H1 (cell line): ENCODE data around the gene TCERG1L. TPM values are rescaled to one million over a fixed set of nuclear protein-coding genes. Genes with fewer than 3 reads are reported as not detected.

Experiments used
- CTCF ChIA-PET: fragments of 300-600 bp; sonication (Branson Sonifier 250); formaldehyde crosslinking; loops from one replicate; lab custom pipeline; 2021; ENCODE audit not compliant: partially characterized antibody; lab: Charles Lee
- POLR2A ChIA-PET: fragments of 300-600 bp; sonication (Branson Sonifier 250); formaldehyde crosslinking; loops from one replicate; lab custom pipeline; 2021; ENCODE audit warnings: inconsistent platforms; ENCODE audit not compliant: partially characterized antibody; lab: Charles Lee
- DNase-seq, 2 experiments: peaks; one replicate each; pipeline versions ENCODE4 v3.0.0 to v3.0.0-alpha.2; 2010 to 2022; ENCODE audit warnings: low spot score in 2 of 2, low read depth in 1 of 2, mixed read lengths in 1 of 2
- FAIRE-seq: peaks from 2 replicates; lab custom pipeline; 2011; peaks lifted over from hg19 to GRCh38; lab: Jason Lieb, UNC
- H2AFZ ChIP-seq: 2 replicates; pipeline ENCODE4 v1.8.1; 2012; ENCODE audit warnings: low read length, inconsistent platforms
- H2AK5ac ChIP-seq: 2 replicates; pipeline ENCODE4 v1.6.1; 2013; ENCODE audit warnings: low read depth, low read length
- H2BK120ac ChIP-seq: replicated peaks from 2 replicates; pipeline ENCODE3; 2013; ENCODE audit warnings: low read depth, low read length, inconsistent platforms
- H2BK12ac ChIP-seq: 2 replicates; pipeline ENCODE4 v1.6.1; 2013; ENCODE audit warnings: low read depth, low read length
- H2BK15ac ChIP-seq: 2 replicates; pipeline ENCODE4 v1.6.1; 2013; ENCODE audit warnings: low read length
- H2BK20ac ChIP-seq: 2 replicates; pipeline ENCODE4 v1.6.1; 2013; ENCODE audit warnings: low read length
- H2BK5ac ChIP-seq: 2 replicates; pipeline ENCODE4 v1.6.1; 2013; ENCODE audit warnings: low read depth, low read length
- H3K14ac ChIP-seq: 2 replicates; pipeline ENCODE4 v1.6.1; 2013; ENCODE audit warnings: inconsistent platforms; ENCODE audit not compliant: insufficient read length
- H3K18ac ChIP-seq: 2 replicates; pipeline ENCODE4 v1.6.1; 2013; ENCODE audit warnings: low read length; ENCODE audit errors: extremely low read depth
- H3K23ac ChIP-seq: 2 replicates; pipeline ENCODE4 v1.6.1; 2013; ENCODE audit warnings: inconsistent platforms; ENCODE audit not compliant: insufficient read length
- H3K23me2 ChIP-seq: 2 replicates; pipeline ENCODE4 v1.6.1; 2013; ENCODE audit warnings: low read depth, low read length
- H3K27ac ChIP-seq: 2 replicates; pipeline ENCODE4 v1.6.1; 2011; ENCODE audit warnings: low read depth, low read length, inconsistent platforms
- H3K27me3 ChIP-seq, 4 experiments: replicated peaks in 1 of 4; 1 replicate in 1 of 4; 2 replicates in 3 of 4; pipeline versions ENCODE4 v1.6.1 to v1.8.1; 2011 to 2013; ENCODE audit warnings: low read length in 3 of 4, mild to moderate bottlenecking in 3 of 4, inconsistent platforms in 2 of 4, mixed read lengths in 2 of 4, moderate library complexity in 1 of 4; ENCODE audit not compliant: control insufficient read depth in 3 of 4, insufficient read depth in 3 of 4; ENCODE audit errors: extremely low read depth in 1 of 4
- H3K36me3 ChIP-seq, 4 experiments: 2 replicates each; pipeline versions ENCODE4 v1.6.1 to v1.8.1; 2011 to 2013; ENCODE audit warnings: mild to moderate bottlenecking in 4 of 4, low read length in 3 of 4, moderate library complexity in 2 of 4, control low read depth in 1 of 4, inconsistent platforms in 1 of 4; ENCODE audit not compliant: insufficient read depth in 4 of 4, control insufficient read depth in 2 of 4
- H3K4ac ChIP-seq: replicated peaks from 2 replicates; pipeline ENCODE3; 2013; ENCODE audit warnings: low read length, low read depth, mixed read lengths, inconsistent platforms; ENCODE audit not compliant: insufficient read length
- H3K4me1 ChIP-seq, 4 experiments: replicated peaks in 1 of 4; 1 replicate in 1 of 4; 2 replicates in 3 of 4; pipeline versions ENCODE4 v1.6.1 to v1.8.1; 2011 to 2013; ENCODE audit warnings: low read length in 3 of 4, inconsistent platforms in 2 of 4, mixed read lengths in 1 of 4; ENCODE audit not compliant: insufficient read depth in 4 of 4, control insufficient read depth in 3 of 4
- H3K4me2 ChIP-seq, 2 experiments: 2 replicates each; pipeline versions ENCODE4 v1.6.1 to v1.8.1; 2011 to 2013; ENCODE audit warnings: low read depth in 2 of 2, low read length in 2 of 2, control low read depth in 1 of 2, inconsistent platforms in 1 of 2, mild to moderate bottlenecking in 1 of 2; ENCODE audit not compliant: insufficient read depth in 1 of 2
- H3K4me3 ChIP-seq, 4 experiments: fragments of 200-600, 300-600 bp in 1 of 4; sonication (generic), shearing (Covaris generic), sonication (Bioruptor Twin) in 1 of 4; 2 replicates each; pipeline versions ENCODE4 v1.5.1 to v1.8.1; 2011 to 2016; ENCODE audit warnings: low read length in 4 of 4, low read depth in 3 of 4, control low read depth in 2 of 4, inconsistent platforms in 2 of 4, mild to moderate bottlenecking in 2 of 4, mixed read lengths in 1 of 4, moderate library complexity in 1 of 4; ENCODE audit not compliant: insufficient read depth in 2 of 4; ENCODE audit errors: extremely low read depth in 1 of 4
- H3K56ac ChIP-seq: replicated peaks from 2 replicates; pipeline ENCODE3; 2013; ENCODE audit warnings: low read depth, mild to moderate bottlenecking, mixed read lengths, low read length, inconsistent platforms; ENCODE audit not compliant: insufficient read length
- H3K79me1 ChIP-seq: 2 replicates; pipeline ENCODE4 v1.6.1; 2013; ENCODE audit warnings: low read depth, low read length, control low read depth
- H3K79me2 ChIP-seq, 2 experiments: 2 replicates each; pipeline versions ENCODE4 v1.6.1 to v1.8.1; 2012 to 2013; ENCODE audit warnings: low read length in 2 of 2, mild to moderate bottlenecking in 2 of 2, inconsistent platforms in 1 of 2; ENCODE audit not compliant: insufficient read depth in 2 of 2, control insufficient read depth in 1 of 2
- H3K9ac ChIP-seq, 4 experiments: replicated peaks in 1 of 4; 1 replicate in 1 of 4; 2 replicates in 3 of 4; pipeline versions ENCODE4 v1.6.1 to v1.8.1; 2011 to 2013; ENCODE audit warnings: low read depth in 3 of 4, low read length in 3 of 4, control low read depth in 2 of 4, mild to moderate bottlenecking in 2 of 4, moderate library complexity in 2 of 4, inconsistent platforms in 1 of 4; ENCODE audit errors: extremely low read depth in 1 of 4
- H3K9me3 ChIP-seq, 2 experiments: 2 replicates each; pipeline versions ENCODE4 v1.6.1 to v1.8.1; 2012 to 2013; ENCODE audit warnings: mild to moderate bottlenecking in 2 of 2, moderate library complexity in 2 of 2, control low read depth in 1 of 2, inconsistent platforms in 1 of 2, low read depth in 1 of 2, low read length in 1 of 2, mixed read lengths in 1 of 2; ENCODE audit not compliant: insufficient read depth in 2 of 2
- H4K20me1 ChIP-seq, 2 experiments: replicated peaks in 1 of 2; 2 replicates each; pipeline versions ENCODE3 to v1.8.1; 2011 to 2013; ENCODE audit warnings: inconsistent platforms in 2 of 2, low read length in 2 of 2, mild to moderate bottlenecking in 1 of 2; ENCODE audit not compliant: insufficient read depth in 2 of 2, control insufficient read depth in 1 of 2
- H4K5ac ChIP-seq: 2 replicates; pipeline ENCODE4 v1.6.1; 2013; ENCODE audit warnings: low read length, low read depth, mixed read lengths, inconsistent platforms; ENCODE audit not compliant: insufficient read length
- H4K8ac ChIP-seq: 2 replicates; pipeline ENCODE4 v1.8.0; 2013; ENCODE audit warnings: mild to moderate bottlenecking, moderate library complexity, low read length, inconsistent platforms; ENCODE audit not compliant: insufficient read depth; ENCODE audit errors: extremely low read depth
- H4K91ac ChIP-seq: replicated peaks from 2 replicates; pipeline ENCODE3; 2013; ENCODE audit warnings: low read length, mixed read lengths, inconsistent platforms; ENCODE audit not compliant: insufficient read length
- CBX5 ChIP-seq: fragments of 300-800, 300-1000 bp; sonication (generic); IDR thresholded peaks from 2 replicates; pipeline ENCODE4 v1.7.1; 2016; ENCODE audit warnings: antibody characterized with exemption, low read length, low read depth
- CEBPB ChIP-seq: IDR thresholded peaks from 2 replicates; pipeline ENCODE4 v1.6.1; 2012; ENCODE audit warnings: low read depth, low read length
- GTF2F1 ChIP-seq: IDR thresholded peaks from 2 replicates; pipeline ENCODE4 v1.6.1; 2012; ENCODE audit warnings: low read depth, low read length, improper control_type of control experiment, borderline replicate concordance
- KDM5A ChIP-seq: fragments of 200-600 bp; IDR thresholded peaks from 2 replicates; pipeline ENCODE4 v1.7.1; 2012; ENCODE audit warnings: mild to moderate bottlenecking, low read length, inconsistent platforms, mixed read lengths
- MAFK ChIP-seq: IDR thresholded peaks from 2 replicates; pipeline ENCODE4 v1.6.1; 2012; ENCODE audit warnings: low read depth, mild to moderate bottlenecking, improper control_type of control experiment, low read length
- POLR2AphosphoS5 ChIP-seq: IDR thresholded peaks from 2 replicates; pipeline ENCODE4 v1.6.1; 2011; ENCODE audit warnings: low read depth, low read length
- RNF2 ChIP-seq: fragments of 200-900, 300-1000 bp; sonication (generic); IDR thresholded peaks from 2 replicates; pipeline ENCODE4 v1.7.1; 2016; ENCODE audit warnings: borderline replicate concordance, low read depth, mild to moderate bottlenecking, antibody characterized with exemption, low read length; ENCODE audit not compliant: poor library complexity, severe bottlenecking; ENCODE audit errors: missing control alignments
- RXRA ChIP-seq: IDR thresholded peaks from 2 replicates; pipeline ENCODE4 v1.6.1; 2011; ENCODE audit warnings: low read depth, mild to moderate bottlenecking, low read length, moderate library complexity; ENCODE audit not compliant: insufficient read depth
- SP1 ChIP-seq: IDR thresholded peaks from 2 replicates; pipeline ENCODE4 v1.6.1; 2011; ENCODE audit warnings: low read depth, low read length
- WGBS, 2 experiments: shearing (Covaris generic) in 1 of 2; methylation state at CpG; one replicate each; pipeline versions ENCODE4 v1.1.6 to v1.1.7; 2013 to 2015; ENCODE audit warnings: low lambda C conversion rate in 2 of 2, mixed read lengths in 2 of 2, inconsistent platforms in 1 of 2, low coverage in 1 of 2, missing lambda C conversion rate in 1 of 2; ENCODE audit not compliant: insufficient replicate concordance in 2 of 2, insufficient coverage in 1 of 2, insufficient read length in 1 of 2; ENCODE audit errors: extremely low coverage in 1 of 2, missing lambda C conversion rate in 1 of 2; 5-methylcytosine and 5-hydroxymethylcytosine counted together
- polyA plus RNA-seq, 7 experiments: library from polyadenylated mRNA; depleted of rRNA in 3 of 7; stranded (reverse) in 5 of 7; unstranded in 2 of 7; fragments of >200 nt in 5 of 7; fragments of 200-250 nt in 2 of 7; gene quantifications; 1 replicate in 5 of 7; 2 replicates in 1 of 7; 4 replicates in 1 of 7; pipeline versions ENCODE4 v1.2.1 to v1.2.3, GENCODE V29; 2011 to 2013; ENCODE audit warnings: missing spikeins in 2 of 7, mixed read lengths in 2 of 7
- total RNA-seq: library from RNA; stranded (reverse); fragmentation: NEBNext Ultra II Directional; extraction: Animal tissue kit (Norgen Biotek cat#: 25700); gene quantifications from 2 replicates; pipeline ENCODE4 v1.2.1, GENCODE V29; 2021

TCERG1L gene
- total and polyA plus RNA-seq, 2 of the 8 experiments (the other 6 are each of a cell fraction or from before 2014, with no cell fraction given) = 3.9 to 6.9 TPM

- POLR2A ChIA-PET = no interaction called here
- no peak overlapping the region for H3K9ac ChIP-seq
- FAIRE-seq (no peak), DNase-seq (no peak)
- no peaks in the 10 kb centered on the region for H3K36me3 ChIP-seq
- no peak overlapping the region for H2BK120ac ChIP-seq
- H3K27me3 ChIP-seq = no peaks in the 10 kb centered on the region
- H4K20me1 ChIP-seq = peaks cover 0 to 2% of the 10 kb centered on the region in 2 experiments
- H2AK5ac ChIP-seq = no peak overlapping the region
- CTCF ChIA-PET = no interaction called here
- H4K5ac ChIP-seq = no peak overlapping the region
- no peak overlapping the region for H2BK20ac ChIP-seq
- H3K4me2 ChIP-seq = no peak overlapping the region
- peaks cover 2% of the 10 kb centered on the region; the same call in 1 of the 2 replicates for H3K79me1 ChIP-seq
- H3K9me3 ChIP-seq = no peaks in the 10 kb centered on the region
- H3K4ac ChIP-seq = no peak overlapping the region
- H3K27ac ChIP-seq = no peak overlapping the region
- H3K56ac ChIP-seq = no peak overlapping the region
- H3K18ac ChIP-seq = no peak overlapping the region
- no peak overlapping the region for H2BK5ac ChIP-seq
- no peaks in the 10 kb centered on the region for H3K23me2 ChIP-seq
- H3K14ac ChIP-seq = no peak overlapping the region
- no peak overlapping the region for H4K8ac ChIP-seq
- H3K4me3 ChIP-seq = no peak overlapping the region
- WGBS, 2 experiments = 91% methylated on average over 9 of the region's 9 CpGs; no CpG with 5 or more reads in 1 of the 2 experiments
- TF ChIP-seq KDM5A = no peak
- no peak for TF ChIP-seq POLR2AphosphoS5
- no peak for TF ChIP-seq RXRA
- no peak for TF ChIP-seq CEBPB
- no peak for TF ChIP-seq RNF2
- no peak for TF ChIP-seq MAFK
- TF ChIP-seq CBX5 = no peak
- TF ChIP-seq SP1 = no peak
- no peak for TF ChIP-seq GTF2F1
- TF ChIP-seq, all 59 proteins: peak for 0
- no peak overlapping the region for H4K91ac ChIP-seq
- no peak overlapping the region for H2AFZ ChIP-seq
- no peak overlapping the region for H2BK15ac ChIP-seq
- no peaks in the 10 kb centered on the region for H3K79me2 ChIP-seq
- no peaks in the 10 kb centered on the region; a peak in 1 of 7 replicates for H3K4me1 ChIP-seq
- H2BK12ac ChIP-seq = no peak overlapping the region
- H3K23ac ChIP-seq = no peak overlapping the region
Measured at GRCh38 chr10:131183546-131184045, 127.9 kb downstream of the TCERG1L start.
